IMR-90 (cell line): Measurements from ENCODE around the gene CCNE1. TPM values are rescaled to one million over a fixed set of nuclear protein-coding genes. Genes with fewer than 3 reads are reported as not detected.

Source experiments
- ATAC-seq: fragments of 200-7000 bp; cut with Tn5 transposase; 2 replicates; pipeline ENCODE4 v1.9.1; 2020; ENCODE audit warnings: low read depth, mild to moderate bottlenecking, moderate library complexity
- BruUV-seq: library from RNA; stranded (reverse); fragments of 400-500 nt; replicated peaks from 2 replicates; lab custom pipeline; 2021; lab: Mats Ljungman, UMichigan
- CTCF ChIA-PET: fragments of 300-600 bp; formaldehyde crosslinking; extraction: SDS; loops from one replicate; lab custom pipeline; 2021; ENCODE audit warnings: antibody characterized with exemption; lab: Yijun Ruan, JAX
- POLR2A ChIA-PET: fragments of 300-600 bp; sonication (Branson Sonifier 250); formaldehyde crosslinking; loops from one replicate; lab custom pipeline; 2022; ENCODE audit warnings: antibody characterized with exemption; ENCODE audit not compliant: unreplicated experiment; lab: Charles Lee
- DNase-seq: peaks from one replicate; pipeline ENCODE4 v3.0.0; 2013
- H2AFZ ChIP-seq: replicated peaks from 2 replicates; pipeline ENCODE3; 2013; ENCODE audit warnings: low read length, mild to moderate bottlenecking; ENCODE audit not compliant: poor library complexity
- H2AK5ac ChIP-seq: 2 replicates; pipeline ENCODE4 v1.6.1; 2013; ENCODE audit warnings: low read depth, low read length, inconsistent platforms
- H2AK9ac ChIP-seq: replicated peaks from 2 replicates; pipeline ENCODE3; 2013; ENCODE audit warnings: mild to moderate bottlenecking, low read depth, low read length, moderate library complexity; ENCODE audit not compliant: poor library complexity
- H2BK120ac ChIP-seq: 2 replicates; pipeline ENCODE4 v1.6.1; 2013; ENCODE audit warnings: low read depth, low read length, inconsistent platforms
- H2BK15ac ChIP-seq: 3 replicates; pipeline ENCODE4 v1.6.1; 2013; ENCODE audit warnings: low read depth, low read length, inconsistent platforms
- H2BK20ac ChIP-seq: 2 replicates; pipeline ENCODE4 v1.6.1; 2013; ENCODE audit warnings: low read depth, mild to moderate bottlenecking, inconsistent platforms, low read length, moderate library complexity
- H2BK5ac ChIP-seq: 2 replicates; pipeline ENCODE4 v1.6.1; 2013; ENCODE audit warnings: mild to moderate bottlenecking, low read depth, low read length, inconsistent platforms; ENCODE audit not compliant: poor library complexity, severe bottlenecking
- H3K14ac ChIP-seq: replicated peaks from 2 replicates; pipeline ENCODE4 v1.6.1; 2013; ENCODE audit warnings: low read depth, low read length, inconsistent platforms
- H3K18ac ChIP-seq: 2 replicates; pipeline ENCODE4 v1.6.1; 2013; ENCODE audit warnings: low read depth, low read length, control low read depth
- H3K23ac ChIP-seq: 2 replicates; pipeline ENCODE4 v1.6.1; 2013; ENCODE audit warnings: low read depth, low read length, inconsistent platforms
- H3K27ac ChIP-seq: 2 replicates; pipeline ENCODE4 v1.5.1; 2013; ENCODE audit warnings: mild to moderate bottlenecking, control low read depth, low read length; ENCODE audit not compliant: insufficient read depth
- H3K27me3 ChIP-seq: 2 replicates; pipeline ENCODE4 v1.6.1; 2013; ENCODE audit warnings: low read length; ENCODE audit not compliant: control insufficient read depth, insufficient read depth
- H3K36me3 ChIP-seq: 2 replicates; pipeline ENCODE4 v1.6.1; 2013; ENCODE audit warnings: low read length, mixed read lengths; ENCODE audit not compliant: control insufficient read depth, insufficient read depth
- H3K4ac ChIP-seq: 2 replicates; pipeline ENCODE4 v1.6.1; 2013; ENCODE audit warnings: low read depth, low read length, inconsistent platforms
- H3K4me1 ChIP-seq: 2 replicates; pipeline ENCODE4 v1.6.1; 2013; ENCODE audit warnings: low read length, mixed read lengths; ENCODE audit not compliant: control insufficient read depth, insufficient read depth
- H3K4me2 ChIP-seq: 2 replicates; pipeline ENCODE4 v1.6.1; 2013; ENCODE audit warnings: low read depth, mild to moderate bottlenecking, control low read depth, low read length, moderate library complexity
- H3K4me3 ChIP-seq: 2 replicates; pipeline ENCODE4 v1.5.1; 2013; ENCODE audit warnings: low read depth, mild to moderate bottlenecking, control low read depth, low read length, moderate library complexity; ENCODE audit not compliant: insufficient read depth
- H3K56ac ChIP-seq: 2 replicates; pipeline ENCODE4 v1.6.1; 2013; ENCODE audit warnings: low read length, inconsistent platforms; ENCODE audit not compliant: insufficient read depth; ENCODE audit errors: extremely low read depth
- H3K79me1 ChIP-seq, 2 experiments: 2 replicates each; pipeline ENCODE4 v1.6.1; 2013; ENCODE audit warnings: low read length in 2 of 2, inconsistent platforms in 1 of 2, low read depth in 1 of 2
- H3K9ac ChIP-seq: 2 replicates; pipeline ENCODE4 v1.6.1; 2013; ENCODE audit warnings: low read depth, low read length, control low read depth
- H3K9me1 ChIP-seq: 2 replicates; pipeline ENCODE4 v1.6.1; 2013; ENCODE audit warnings: low read length, inconsistent platforms; ENCODE audit not compliant: insufficient read depth
- H3K9me3 ChIP-seq: 2 replicates; pipeline ENCODE4 v1.6.1; 2013; ENCODE audit warnings: low read length; ENCODE audit not compliant: control insufficient read depth, insufficient read depth
- H4K20me1 ChIP-seq: 2 replicates; pipeline ENCODE4 v1.6.1; 2013; ENCODE audit warnings: low read length, inconsistent platforms; ENCODE audit not compliant: insufficient read depth
- H4K5ac ChIP-seq: 2 replicates; pipeline ENCODE4 v1.6.1; 2013; ENCODE audit warnings: mild to moderate bottlenecking, low read depth, low read length, control low read depth
- H4K8ac ChIP-seq, 2 experiments: 2 replicates each; pipeline ENCODE4 v1.6.1; 2013; ENCODE audit warnings: low read depth in 2 of 2, low read length in 2 of 2, control low read depth in 1 of 2, inconsistent platforms in 1 of 2
- H4K91ac ChIP-seq: 2 replicates; pipeline ENCODE4 v1.6.1; 2013; ENCODE audit warnings: low read depth, low read length, inconsistent platforms; ENCODE audit not compliant: insufficient read depth
- BHLHE40 ChIP-seq: fragments of 150-350 bp; IDR thresholded peaks from 2 replicates; pipeline ENCODE4 v1.6.1; 2016; ENCODE audit warnings: mild to moderate bottlenecking, low read depth, low read length
- CEBPB ChIP-seq: IDR thresholded peaks from 2 replicates; pipeline ENCODE4 v1.6.1; 2012; ENCODE audit warnings: low read depth, low read length, improper control_type of control experiment
- CTCF ChIP-seq: conservative IDR thresholded peaks from 2 replicates; pipeline ENCODE4 v1.5.1; 2012; ENCODE audit warnings: mild to moderate bottlenecking, low read depth, low read length, improper control_type of control experiment
- MAFK ChIP-seq: IDR thresholded peaks from 2 replicates; pipeline ENCODE4 v1.6.1; 2012; ENCODE audit warnings: low read depth, low read length, improper control_type of control experiment
- MAZ ChIP-seq: IDR thresholded peaks from 2 replicates; pipeline ENCODE4 v1.6.1; 2012; ENCODE audit warnings: low read depth, mild to moderate bottlenecking, low read length, improper control_type of control experiment, moderate library complexity, borderline replicate concordance
- WGBS, 2 experiments: methylation state at CpG; one replicate each; pipeline versions ENCODE4 v1.1.5 to v1.1.7; 2013; ENCODE audit warnings: missing lambda C conversion rate in 2 of 2; ENCODE audit not compliant: insufficient read length in 1 of 2; ENCODE audit errors: extremely low coverage in 2 of 2; 5-methylcytosine and 5-hydroxymethylcytosine counted together
- dilution Hi-C: fragments of 300-500 bp; cut with HindIII; formaldehyde crosslinking; loops from one replicate; pipeline ENCODE4 v1.14.3; 2018; ENCODE audit warnings: low sequenced_read_pairs; ENCODE audit not compliant: unreplicated experiment
- in situ Hi-C: fragments of 300-500 bp; cut with MboI; formaldehyde crosslinking; loops from 3 replicates; pipeline ENCODE4 v1.14.3; 2019; ENCODE audit warnings: low sequenced_read_pairs, inconsistent platforms, mixed read lengths
- intact Hi-C: fragments of 100-400 bp; cut with micrococcal nuclease; formaldehyde crosslinking; loops from 2 replicates; pipeline ENCODE4 v1.10.0; 2022
- polyA plus RNA-seq, 3 experiments: library from polyadenylated mRNA; depleted of rRNA; stranded (reverse); fragments of >200 nt; gene quantifications; 2 replicates each; pipeline ENCODE4 v1.2.3, GENCODE V29; 2012; ENCODE audit warnings: low replicate concordance in 1 of 3
- total RNA-seq: library from RNA; depleted of rRNA; stranded (reverse); fragments of >200 nt; gene quantifications from 2 replicates; pipeline ENCODE4 v1.2.3, GENCODE V29; 2012

CCNE1 gene
- total and polyA plus RNA-seq, 2 of the 4 experiments (the other 2 are of a cell fraction), result 6.8 to 7.0 TPM

- no peak for TF ChIP-seq BHLHE40
Observed at GRCh38 chr19:29781386-29782259, 30.2 kb upstream of the CCNE1 start (continued).

GRCh38 chr19:29782260-29782580 is 29.6 kb upstream of the CCNE1 start:
- Histone ChIP-seq H2BK20ac (no peak overlapping the region), H2AK9ac (no peak overlapping the region), H3K18ac (no peak overlapping the region), H2BK15ac (no peak overlapping the region), H4K20me1 (no peaks in the 10 kb centered on the region), H3K9ac (no peak overlapping the region), H2AK5ac (no peak overlapping the region), H4K5ac (no peak overlapping the region), H2BK5ac (no peak overlapping the region), H2BK120ac (no peak overlapping the region), H3K4me1 (no peaks in the 10 kb centered on the region), H3K9me3 (no peaks in the 10 kb centered on the region), H3K79me1 (no peaks in the 10 kb centered on the region), H3K4me2 (no peak overlapping the region), H3K14ac (no peak overlapping the region), H3K4me3 (no peak overlapping the region), H3K4ac (no peak overlapping the region), H3K56ac (no peak overlapping the region), H3K23ac (no peak overlapping the region), H4K8ac (no peak overlapping the region), H3K27me3 (peaks cover 2% of the 10 kb centered on the region; the same call in 1 of the 2 replicates), H3K27ac (no peak overlapping the region), H4K91ac (no peak overlapping the region), H2AFZ (no peak overlapping the region), H3K36me3 (no peaks in the 10 kb centered on the region), H3K9me1 (no peaks in the 10 kb centered on the region)
- TF ChIP-seq CEBPB, result no peak
- no peak for TF ChIP-seq BHLHE40
- TF ChIP-seq MAZ, result no peak
- no peak for TF ChIP-seq CTCF
- TF ChIP-seq MAFK, result no peak
- intact Hi-C loops, result no loop called here
- ChIA-PET POLR2A (no interaction called here), CTCF (no interaction called here)
- no TSS peak for BruUV-seq
- in situ Hi-C loops, result no loop called here
- no peak for DNase-seq
- dilution Hi-C loops, result no loop called here
- 84% methylated on average over 10 of the region's 13 CpGs; no CpG with 5 or more reads in 1 of the 2 experiments for WGBS, 2 experiments
- no peak for ATAC-seq
